Measurements from ENCODE around the gene NKX2-8.

NKX2-8 gene

GRCh38 chr14:36582874-36583241, 444 bp upstream of the NKX2-8 start:
- POLR2A ChIA-PET, result no interaction called here
- no peak for TF ChIP-seq CTCF (IDR thresholded peaks at IDR 0.05; ENCODE audit: control extremely low read depth, extremely low read depth, low read depth, missing control alignments)
- DNase-seq (ENCODE audit: extremely low spot score), result no peak
- CTCF ChIA-PET, result interaction anchor here (1.4 kb wide), 1 partner anchor 29 kb away, joined by 5 read pairs; no protein-coding TSS in a partner anchor

GRCh38 chr14:36580856-36581831, 1.3 kb downstream of the NKX2-8 start:
- no peak for TF ChIP-seq CTCF (IDR thresholded peaks at IDR 0.05; ENCODE audit: control extremely low read depth, extremely low read depth, low read depth, missing control alignments)
- ChIA-PET CTCF (no interaction called here), POLR2A (no interaction called here)
- DNase-seq (ENCODE audit: extremely low spot score), result peak; percentile 30

- no peak for DNase-seq (ENCODE audit: extremely low spot score)
- CTCF ChIA-PET, result no interaction called here
- no peak for TF ChIP-seq CTCF (IDR thresholded peaks at IDR 0.05; ENCODE audit: control extremely low read depth, extremely low read depth, low read depth, missing control alignments)
- POLR2A ChIA-PET, result no interaction called here
Observed at GRCh38 chr14:36580141-36580855, 2.1 kb downstream of the NKX2-8 start.

- CTCF ChIA-PET, result no interaction called here
- no peak for DNase-seq (ENCODE audit: extremely low spot score)
- no peak for TF ChIP-seq CTCF (IDR thresholded peaks at IDR 0.05; ENCODE audit: control extremely low read depth, extremely low read depth, low read depth, missing control alignments)
- POLR2A ChIA-PET, result no interaction called here
Observed at GRCh38 chr14:36579573-36580140, 2.8 kb downstream of the NKX2-8 start.

- ChIA-PET POLR2A (no interaction called here), CTCF (interaction anchor here (1.1 to 1.3 kb wide), 2 partner anchors 11 to 26 kb away, joined by 3 read pairs; no protein-coding TSS in a partner anchor)
- no peak for DNase-seq (ENCODE audit: extremely low spot score)
- TF ChIP-seq CTCF (IDR thresholded peaks at IDR 0.05; ENCODE audit: control extremely low read depth, extremely low read depth, low read depth, missing control alignments), result no peak
Observed at GRCh38 chr14:36579001-36579555, 3.3 kb downstream of the NKX2-8 start.

GRCh38 chr14:36570065-36570464, 12.3 kb downstream of the NKX2-8 start:
- DNase-seq (ENCODE audit: extremely low spot score), result no peak
- ChIA-PET CTCF (no interaction called here), POLR2A (no interaction called here)
- no peak for TF ChIP-seq CTCF (IDR thresholded peaks at IDR 0.05; ENCODE audit: control extremely low read depth, extremely low read depth, low read depth, missing control alignments)

All from GM10248 (cell line).